NCI-H2171 (cell line): ENCODE results near the gene GABPA.
"Not testable (repeated sequence)": the region's sequence is repeated elsewhere in the genome, so short reads cannot be mapped to it uniquely, and the experiment has no call there.

Experiments
- DNase-seq: peaks from one replicate; lab custom pipeline; 2025; lab: John Stamatoyannopoulos, UW

GABPA gene

DNA sequence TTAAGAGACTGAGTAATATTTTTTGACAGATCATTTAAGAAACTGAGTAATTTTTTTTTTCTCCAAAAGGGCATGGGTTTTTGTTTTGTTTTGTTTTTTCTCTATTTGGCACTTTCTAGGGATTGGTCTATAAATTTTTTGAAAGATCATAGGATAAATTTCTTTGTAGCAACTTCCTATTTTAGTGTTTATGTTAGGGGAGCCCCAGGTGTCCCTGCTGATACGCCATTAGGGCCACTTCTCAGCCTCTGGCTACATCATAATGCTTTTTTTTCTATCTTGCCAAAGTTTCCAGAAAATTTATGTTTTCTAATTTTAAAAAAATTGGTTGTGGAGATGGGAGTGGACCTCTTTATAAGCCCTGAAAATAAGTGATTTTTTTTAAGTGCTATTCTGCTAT, 2.6 kb downstream of the GABPA start:
- DNase-seq = no peak

DNA sequence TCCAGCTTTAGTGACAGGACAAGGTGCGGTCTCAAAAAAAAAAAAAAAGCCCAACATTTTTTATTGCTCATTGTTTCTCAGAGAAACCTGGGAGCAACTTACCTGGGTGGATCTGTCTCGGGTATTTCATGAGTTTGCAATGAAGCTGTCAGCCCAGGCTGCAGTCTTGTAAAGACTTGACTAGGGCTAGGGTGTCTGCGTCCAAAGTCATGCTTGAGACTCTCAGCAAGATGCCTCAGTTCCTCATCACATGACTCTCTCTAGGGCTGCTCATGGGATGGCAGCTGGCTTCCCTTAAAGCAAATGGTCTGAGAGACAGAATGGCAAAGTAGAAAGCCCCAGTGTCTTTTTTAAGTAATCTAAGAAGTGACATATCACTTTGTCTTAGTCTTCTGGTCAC, 8.1 kb downstream of the GABPA start:
- no peak for DNase-seq

DNA sequence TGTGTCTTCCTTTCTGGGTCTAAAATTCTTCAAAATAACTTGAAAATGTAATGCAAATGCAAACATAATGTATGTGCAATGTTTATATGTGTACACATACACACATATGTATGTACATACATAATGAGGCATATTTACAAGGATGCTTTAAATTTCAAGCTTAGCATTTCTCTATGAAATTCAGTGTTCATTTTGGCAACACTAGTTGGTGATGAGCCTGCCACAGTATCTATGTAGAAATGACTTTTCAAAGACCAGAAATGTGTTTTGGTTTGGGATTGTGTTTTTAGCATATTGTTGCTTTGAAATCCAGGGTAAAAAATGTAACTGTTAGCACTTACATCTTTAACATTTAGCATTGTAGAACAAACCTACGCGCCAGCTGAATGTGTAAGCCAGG, 10.1 kb downstream of the GABPA start:
- DNase-seq = no peak

DNA sequence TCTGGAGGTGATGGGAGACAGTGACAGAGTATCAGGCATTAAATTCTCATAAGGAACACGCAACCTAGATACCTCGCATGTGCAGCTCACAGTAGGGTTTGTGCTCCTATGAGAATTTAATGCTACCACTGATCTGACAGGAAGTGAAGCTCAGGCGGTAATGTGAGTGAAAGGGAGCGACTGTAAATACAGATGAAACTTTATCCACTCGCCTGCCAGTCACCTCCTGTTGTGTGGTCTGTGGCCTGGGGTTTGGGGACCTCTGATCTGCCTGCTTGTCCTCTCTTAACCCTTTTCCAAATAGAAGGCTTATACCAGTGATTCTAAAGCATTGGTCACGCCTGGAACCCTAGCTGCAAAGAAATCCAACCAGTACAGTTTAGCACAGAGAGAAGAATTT, 15.3 kb downstream of the GABPA start:
- DNase-seq = no peak

DNA sequence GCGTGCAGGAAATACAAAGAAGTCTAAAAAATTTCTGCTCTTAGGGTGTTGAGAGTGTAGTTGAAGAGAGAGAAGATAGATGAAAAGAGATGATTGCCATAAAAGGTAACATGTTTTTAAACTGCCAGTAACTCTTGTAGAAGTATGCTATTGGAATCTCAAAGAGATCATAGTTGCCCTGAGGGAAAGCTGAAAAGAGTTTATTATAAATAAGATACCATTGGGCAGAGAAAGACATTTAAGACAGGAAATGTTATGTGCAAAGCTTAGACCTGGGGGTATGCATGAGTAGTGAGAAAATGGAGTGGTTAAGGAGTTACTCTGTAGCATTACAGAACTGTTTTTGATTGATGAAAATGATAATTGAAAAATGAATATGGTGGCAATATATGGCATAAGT, 17.6 kb downstream of the GABPA start:
- no peak for DNase-seq

DNA sequence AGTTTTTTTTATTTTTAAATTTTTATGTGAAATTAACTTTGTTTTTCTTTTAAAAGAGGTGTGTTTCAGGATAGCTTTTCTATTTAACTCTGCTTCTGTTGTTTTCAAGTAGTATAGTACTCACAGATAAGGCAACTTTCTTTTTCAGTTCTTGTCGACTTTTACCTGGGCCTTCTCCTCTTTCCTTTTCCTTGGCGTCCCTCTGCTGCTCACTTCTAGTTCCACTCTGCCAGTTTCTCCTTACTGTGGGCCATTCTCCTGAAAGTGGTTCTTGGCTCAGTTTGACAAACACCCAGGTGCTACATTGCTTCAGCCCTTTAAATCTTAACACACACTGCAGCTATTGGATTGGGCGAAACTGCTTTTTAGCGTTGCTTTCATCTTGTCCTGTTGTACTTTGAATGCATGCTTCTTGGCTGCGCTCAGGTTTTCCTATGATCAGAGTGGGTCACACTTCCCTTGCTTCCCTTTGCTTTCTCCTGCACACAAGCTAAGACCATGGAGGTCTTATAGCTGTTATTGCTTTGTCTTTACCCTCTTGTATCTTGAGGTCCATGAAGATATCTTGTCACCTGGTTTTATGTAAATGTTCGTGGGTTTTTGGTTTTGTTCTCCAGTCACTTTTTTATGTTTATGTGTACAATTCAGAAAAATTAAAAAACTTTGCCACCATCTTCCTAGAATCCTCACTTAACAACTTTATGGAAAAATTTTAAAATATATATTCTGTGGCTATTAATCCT, 21.6 kb downstream of the GABPA start:
- no peak for DNase-seq

DNA sequence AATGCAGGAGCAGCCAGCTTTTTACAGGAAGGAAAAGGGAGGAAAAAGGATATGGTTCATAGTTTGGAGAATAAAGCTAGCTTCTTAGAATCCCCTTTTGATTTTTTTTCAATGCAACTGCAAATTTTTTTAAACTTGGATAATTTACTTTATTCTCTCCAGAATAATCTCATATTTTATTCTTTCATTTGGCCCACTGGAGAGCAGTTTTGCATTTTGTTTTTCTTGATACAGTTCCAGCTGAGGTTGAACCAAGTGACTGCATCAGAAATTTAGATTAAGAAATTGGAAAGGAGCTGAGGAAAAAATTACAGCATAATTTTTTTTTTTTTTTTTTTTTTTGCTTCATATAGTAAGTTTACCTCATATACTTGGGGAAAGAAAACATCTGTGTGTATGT, 22.8 kb downstream of the GABPA start:
- DNase-seq = no peak

DNA sequence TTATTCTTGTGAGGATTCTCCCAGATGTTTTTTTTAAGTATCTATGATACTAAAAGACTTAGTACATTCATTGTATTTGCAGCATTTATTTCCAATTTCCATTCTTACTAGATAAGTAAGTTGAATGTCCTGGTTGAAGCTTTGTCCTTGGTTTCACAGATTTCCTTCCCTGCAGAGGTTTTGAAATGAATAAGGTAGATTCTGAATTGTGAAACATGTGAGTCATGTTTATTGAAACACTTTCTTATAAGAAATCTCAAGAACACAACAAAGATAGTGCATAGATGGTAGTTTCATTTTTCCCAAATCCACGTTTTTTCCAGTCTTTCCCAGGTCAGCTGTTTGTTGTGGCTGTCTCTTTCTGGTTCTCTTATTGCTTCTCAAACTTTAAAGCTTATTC, 24.8 kb downstream of the GABPA start:
- DNase-seq = no peak

DNA sequence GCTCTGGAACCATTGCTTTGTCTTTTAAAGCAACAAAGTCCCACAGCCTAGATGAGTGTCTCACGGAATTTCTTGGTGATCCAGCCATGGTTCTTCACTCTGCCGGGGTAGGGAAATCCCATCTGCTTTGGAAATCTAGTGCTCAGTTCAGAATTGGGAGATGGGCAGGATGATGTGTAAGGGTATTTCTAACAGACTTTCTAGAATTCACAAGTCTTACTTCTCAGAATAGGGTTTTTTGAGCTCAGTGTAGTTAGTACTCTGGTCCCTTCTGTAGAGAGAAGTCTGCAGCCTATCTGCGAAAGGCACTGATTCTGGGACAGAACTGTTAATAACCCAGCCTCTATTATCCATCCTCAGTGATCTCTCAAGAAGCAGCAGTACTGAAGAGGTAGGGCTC, 25.3 kb downstream of the GABPA start:
- DNase-seq = no peak

DNA sequence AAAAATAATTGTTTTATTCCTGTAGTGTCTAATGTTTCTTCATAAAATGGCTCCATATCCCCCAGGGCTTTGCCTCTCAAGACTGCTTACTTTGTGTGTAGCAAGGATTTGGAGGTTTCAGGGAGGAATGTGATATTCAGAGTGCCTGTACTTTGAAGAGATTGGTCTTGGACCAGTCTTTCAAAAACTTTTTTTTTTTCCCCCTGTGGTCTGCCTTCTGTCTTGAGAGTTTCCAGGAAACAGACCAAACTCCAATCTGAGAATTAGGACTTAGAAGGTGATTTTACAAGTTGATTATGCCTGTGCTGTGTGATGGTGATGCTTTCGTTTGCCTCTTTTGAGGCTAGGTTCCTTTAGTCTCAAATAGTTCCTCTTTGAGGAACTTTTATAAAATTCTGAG, 25.9 kb downstream of the GABPA start:
- DNase-seq = no peak

DNA sequence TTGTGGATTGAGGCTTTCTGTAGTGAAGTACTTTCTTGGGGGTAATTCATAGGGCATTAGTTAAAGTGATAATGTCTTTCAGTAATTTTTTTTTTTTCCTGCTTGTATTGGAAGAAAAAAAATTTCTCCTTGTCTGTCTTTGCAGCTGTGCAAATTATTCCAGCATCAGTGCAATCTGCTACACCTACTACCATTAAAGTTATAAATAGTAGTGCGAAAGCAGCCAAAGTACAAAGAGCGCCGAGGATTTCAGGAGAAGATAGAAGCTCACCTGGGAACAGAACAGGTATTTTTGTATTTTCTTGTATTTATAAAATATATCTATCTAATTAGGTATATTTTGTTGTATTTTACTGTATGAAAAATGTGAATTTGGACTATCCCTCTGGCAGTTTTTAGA, 29.3 kb downstream of the GABPA start:
- no peak for DNase-seq

DNA sequence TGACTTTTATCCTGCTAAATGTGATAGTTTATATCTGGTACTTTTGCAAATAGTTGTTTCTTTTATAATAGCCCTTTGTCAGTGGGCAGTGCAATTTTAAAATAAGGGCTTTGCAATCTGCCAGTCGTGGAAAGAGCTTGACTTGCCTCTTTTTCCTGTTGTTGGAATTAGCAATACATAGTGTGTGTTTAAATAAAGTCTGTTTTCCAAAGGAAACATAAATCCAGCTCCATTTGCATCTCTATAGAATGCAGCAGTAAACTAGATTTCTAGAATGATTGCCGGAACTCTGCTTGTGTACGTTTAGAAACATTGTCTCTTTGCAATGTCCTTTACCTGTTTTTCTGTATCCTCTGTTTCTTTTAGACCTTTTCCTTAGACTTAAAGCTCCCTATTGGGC, 33.1 kb downstream of the GABPA start:
- DNase-seq = no peak

DNA sequence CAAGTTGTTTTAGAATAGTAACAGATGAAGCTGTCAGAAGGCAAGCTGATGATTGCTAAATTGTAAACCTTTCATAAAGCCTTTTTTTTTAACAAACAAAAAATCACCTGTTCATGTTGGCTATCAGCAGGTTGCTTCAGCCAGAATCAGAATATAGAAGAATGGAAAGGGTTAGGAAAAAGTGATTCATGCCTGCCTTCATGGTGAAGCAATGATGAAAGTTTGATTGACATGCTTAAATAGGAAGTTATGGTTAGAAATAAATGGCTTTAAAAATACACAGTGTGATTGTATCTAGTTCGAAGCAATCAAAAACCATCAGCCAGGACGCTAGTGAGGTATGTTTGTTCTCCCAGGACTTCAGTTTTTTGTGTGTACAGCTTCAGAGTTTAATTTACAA, 37.9 kb downstream of the GABPA start:
- DNase-seq = no peak

DNA sequence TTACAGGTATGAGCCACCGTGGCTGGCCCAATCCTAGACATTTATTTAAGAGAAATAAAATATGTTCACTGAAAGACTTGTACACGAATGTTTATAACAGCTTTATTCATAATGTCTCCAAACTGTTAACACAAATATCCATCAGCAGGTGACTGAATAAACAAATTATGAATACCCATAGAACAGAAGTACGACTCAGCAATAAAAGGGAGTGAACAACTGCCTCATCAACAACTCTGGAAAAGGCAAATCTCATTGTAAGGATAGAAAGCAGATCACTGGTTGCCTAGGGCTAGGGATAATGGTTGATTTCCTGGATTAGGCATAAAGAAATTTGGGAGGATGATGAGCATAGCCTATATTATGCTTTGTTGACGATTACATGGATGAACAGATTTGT, 41.7 kb downstream of the GABPA start:
- no peak for DNase-seq

DNA sequence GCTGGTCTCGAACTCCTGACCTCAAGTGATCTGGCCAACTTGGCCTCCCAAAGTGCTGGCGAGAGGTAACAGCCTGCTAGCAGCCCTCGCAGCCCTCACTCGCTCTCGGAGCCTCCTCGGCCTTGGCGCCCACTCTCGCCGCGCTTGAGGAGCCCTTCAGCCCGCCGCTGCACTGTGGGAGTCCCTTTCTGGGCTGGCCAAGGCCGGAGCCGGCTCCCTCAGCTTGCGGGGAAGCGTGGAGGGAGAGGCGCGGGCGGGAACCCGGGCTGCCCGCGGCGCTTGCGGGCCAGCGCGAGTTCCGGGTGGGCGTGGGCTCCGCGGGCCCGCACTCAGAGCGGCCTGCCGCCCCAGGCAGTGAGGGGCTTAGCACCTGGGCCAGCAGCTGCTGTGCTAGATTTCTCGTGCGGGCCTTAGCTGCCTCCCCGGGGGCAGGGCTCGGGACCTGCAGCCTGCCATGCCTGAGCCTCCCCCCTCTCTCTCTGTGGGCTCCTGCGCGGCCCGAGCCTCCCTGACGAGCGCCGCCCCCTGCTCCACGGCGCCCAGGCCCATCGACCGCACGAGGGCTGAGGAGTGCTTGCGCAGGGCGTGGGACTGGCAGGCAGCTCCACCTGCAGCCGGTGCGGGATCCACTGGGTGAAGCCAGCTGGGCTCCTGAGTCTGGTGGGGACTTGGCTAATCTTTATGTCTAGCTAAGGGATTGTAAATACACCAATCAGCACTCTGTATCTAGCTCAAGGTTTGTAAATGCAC, 43.5 kb downstream of the GABPA start:
- not testable (repeated sequence) for DNase-seq

DNA sequence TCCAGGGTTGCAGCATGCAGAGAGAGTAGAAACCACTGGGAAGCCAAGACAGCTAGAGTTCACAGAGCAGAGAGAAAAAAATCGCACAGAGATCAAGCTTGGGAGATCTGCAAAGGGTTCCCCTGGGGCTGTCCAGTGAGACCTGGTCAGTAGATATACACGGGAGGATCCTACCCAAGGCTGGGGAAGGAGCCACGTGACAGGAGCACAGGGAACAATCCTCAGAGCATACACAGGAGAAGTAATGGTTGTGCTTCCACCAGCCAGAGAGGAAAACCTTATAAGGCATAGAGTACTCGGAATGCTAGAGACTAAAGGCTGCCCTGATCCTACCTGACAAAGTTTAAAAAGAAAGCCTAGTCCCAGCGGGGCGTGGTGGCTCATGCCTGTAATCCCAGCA, 53.9 kb downstream of the GABPA start:
- DNase-seq = no peak

DNA sequence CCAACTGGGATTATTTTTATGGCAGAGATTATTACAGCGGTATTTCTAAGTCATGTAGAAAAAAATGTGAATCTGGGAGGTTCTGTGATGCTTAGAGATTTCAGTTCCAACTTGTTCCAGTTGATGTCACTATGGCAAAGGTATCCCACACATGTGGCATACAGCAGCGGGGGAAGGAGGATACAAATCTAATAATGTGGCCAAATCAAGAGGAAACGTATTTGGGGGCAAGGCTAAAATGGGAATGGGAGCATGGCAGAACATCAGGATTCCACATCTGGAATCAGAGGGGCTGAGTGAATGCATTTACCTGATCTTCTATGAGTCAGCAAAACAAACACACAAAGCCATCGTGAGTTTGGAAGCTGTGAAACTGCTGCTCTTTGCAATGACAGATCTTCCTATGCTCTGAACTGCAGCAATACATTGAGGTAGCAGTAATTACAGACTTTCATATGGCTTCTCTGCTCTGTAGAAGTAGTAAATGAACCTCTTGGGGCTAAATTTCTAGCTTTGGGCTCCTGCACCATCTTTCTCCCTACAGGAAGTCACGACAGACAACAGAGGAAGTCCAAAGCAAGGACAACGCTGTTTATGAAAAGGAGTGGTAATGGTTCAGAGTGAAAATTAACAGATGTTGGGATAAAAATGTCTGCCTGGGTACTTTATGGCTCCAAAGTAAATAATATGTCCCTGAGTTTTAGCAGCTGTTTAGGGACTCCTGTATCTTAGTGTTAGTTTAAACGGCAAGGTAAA, 55.5 kb downstream of the GABPA start:
- peak; percentile 53 for DNase-seq

DNA sequence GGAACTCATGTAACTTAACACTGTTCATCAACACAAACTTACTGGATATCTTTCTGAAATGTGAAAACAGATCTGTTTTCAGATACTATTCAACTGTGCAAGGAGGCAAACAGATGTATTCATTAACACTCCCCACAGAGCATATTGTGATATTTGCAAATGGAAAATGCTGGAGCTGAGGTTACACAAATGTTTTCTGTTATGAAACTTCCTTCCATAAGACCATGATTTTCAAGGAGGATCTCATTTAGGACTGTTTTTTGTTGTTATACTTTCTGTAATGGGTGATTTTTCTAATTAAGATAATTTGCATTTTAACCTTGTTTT, 56.1 kb downstream of the GABPA start:
- no peak for DNase-seq

DNA sequence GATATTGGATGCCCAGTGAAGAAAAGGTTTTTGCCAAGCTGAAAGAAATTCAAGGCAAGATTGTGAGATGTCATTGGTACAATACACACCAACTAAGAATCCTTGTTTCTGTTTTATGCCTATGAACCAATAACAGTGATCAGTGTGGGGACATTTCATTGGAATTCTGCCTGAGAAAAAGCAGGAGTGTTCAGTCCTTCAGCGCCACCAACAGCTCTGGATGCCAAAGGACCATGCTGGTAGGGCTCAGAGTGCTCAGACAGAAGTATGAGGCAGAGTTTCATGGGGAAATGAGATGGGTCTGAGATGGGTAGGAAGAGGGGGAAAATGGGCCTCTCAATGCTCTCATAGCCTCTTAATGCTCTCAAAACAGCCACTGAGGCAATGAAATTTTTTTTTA, 56.5 kb downstream of the GABPA start:
- no peak for DNase-seq

DNA sequence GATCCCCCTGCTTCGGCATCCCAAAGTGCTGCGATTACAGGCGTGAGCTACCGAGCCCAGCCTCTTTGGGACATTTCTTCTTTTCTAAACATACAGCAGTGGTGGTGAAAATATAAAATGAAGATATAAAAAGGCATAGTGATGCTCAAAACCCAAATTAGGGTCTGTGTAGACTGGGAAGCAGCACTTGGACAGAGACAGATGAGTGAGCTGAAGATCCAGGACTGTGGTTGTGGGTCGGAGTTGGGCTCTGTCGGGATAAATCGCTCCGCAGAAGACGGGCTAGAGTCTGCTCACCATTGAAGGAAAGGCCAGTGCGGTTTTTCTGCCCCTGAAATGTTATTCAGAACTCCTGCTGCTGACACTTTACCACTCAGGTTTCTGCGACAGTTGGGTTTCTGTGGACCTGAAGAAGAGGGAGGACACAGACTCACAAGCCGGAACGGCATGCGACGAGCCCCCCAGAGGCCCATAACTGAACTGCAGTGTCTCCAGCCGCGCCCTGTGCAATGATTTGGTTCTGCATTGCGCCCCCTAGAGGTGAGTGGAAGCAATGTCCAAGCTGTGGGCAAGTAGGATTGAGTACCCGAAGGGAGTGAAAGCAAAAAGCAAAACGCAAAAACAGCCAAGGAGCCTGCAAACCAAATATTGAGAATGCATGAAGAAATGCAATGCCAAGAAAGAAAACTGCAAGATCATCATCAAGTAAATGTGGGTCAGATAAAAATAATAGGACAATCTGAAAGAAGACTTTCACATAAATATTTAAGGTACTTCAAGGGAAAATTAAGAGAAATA, 66.6 kb downstream of the GABPA start:
- DNase-seq = peak; percentile 44

DNA sequence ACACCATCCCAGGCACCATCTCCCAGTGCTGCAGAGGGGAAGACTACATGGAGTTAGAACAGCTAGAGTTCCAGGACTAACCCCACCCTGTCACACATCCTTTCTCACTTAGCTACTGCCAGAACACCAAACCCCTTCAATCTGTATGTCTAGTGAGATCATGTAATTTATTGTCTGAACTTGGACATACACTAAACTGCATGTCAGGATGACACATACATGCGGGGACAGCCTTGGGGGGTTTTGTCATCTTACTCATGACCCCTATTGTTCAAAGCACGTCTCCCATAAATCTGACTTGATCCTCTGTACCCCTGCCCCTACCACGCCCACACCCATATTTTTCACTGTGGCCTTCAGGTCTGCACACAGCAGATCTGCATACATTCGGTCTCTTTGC, 71.3 kb downstream of the GABPA start:
- no peak for DNase-seq

DNA sequence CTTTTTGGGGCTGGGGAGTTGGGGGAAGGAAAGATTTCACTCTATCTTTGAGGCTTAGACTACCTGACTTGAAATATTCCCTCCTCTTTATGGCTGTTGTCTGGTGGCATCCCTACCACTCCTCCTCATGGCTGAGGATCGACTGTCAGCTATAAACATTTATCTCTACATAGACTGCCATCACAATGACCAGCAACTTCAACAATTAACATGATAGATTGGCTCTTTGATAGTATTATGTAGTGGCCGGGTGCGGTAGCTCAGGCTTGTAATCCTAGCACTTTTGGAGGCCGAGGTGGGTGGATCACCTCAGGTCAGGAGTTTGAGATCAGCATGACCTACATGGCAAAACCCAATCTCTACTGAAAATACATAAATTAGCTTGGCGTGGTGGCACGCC, 72.4 kb downstream of the GABPA start:
- DNase-seq = no peak
